ENCODE results near the gene AK2.
"Not testable (repeated sequence)": the region's sequence is repeated elsewhere in the genome, so short reads cannot be mapped to it uniquely, and the experiment has no call there.

Gene AK2

DNA sequence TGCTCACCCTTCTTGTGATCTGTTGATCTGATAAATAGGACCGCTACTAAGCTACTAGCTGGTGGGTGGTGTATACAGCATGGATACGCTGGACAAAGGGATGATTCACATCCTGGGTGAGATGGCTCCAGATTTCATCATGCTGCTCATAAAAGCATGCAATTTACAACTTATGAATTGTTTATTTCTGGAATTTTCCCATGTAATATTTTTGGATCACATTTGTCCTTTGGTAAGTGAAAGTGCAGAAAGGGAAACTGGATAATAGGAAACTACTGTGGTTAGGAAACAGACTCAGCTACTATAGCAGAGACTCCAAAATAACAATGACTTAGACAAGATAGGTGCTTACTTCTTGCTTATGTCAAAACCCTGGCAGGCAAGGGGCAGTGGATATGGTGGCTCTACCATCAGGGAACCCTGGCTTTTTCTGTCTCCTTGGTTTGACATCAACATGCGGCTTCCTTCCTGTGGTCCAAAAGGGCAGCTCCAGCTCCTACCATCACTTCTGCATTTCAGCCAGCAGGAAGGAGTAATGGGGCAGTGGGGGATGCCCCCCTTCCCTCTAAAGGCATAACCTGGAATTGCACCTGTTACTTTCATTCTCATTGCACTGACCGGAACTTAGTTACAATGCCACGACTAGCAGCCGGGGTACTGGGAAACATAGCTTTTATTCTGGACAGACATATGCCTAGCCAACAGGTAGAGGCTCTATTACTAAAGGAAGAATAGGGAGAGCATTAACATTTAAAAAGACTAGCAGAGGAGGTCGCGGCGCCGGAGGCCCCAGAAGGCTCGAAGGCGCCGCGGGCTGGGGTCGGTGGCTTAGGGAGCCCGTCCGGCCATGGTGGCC, 13.8 kb upstream of the AK2 start:
- no peak for FAIRE-seq

- FAIRE-seq: no peak
Observed at GRCh38 chr1:33049371-33049770, 12.7 kb upstream of the AK2 start.

GRCh38 chr1:33048426-33048825, 11.7 kb upstream of the AK2 start:
- no peak for FAIRE-seq

DNA sequence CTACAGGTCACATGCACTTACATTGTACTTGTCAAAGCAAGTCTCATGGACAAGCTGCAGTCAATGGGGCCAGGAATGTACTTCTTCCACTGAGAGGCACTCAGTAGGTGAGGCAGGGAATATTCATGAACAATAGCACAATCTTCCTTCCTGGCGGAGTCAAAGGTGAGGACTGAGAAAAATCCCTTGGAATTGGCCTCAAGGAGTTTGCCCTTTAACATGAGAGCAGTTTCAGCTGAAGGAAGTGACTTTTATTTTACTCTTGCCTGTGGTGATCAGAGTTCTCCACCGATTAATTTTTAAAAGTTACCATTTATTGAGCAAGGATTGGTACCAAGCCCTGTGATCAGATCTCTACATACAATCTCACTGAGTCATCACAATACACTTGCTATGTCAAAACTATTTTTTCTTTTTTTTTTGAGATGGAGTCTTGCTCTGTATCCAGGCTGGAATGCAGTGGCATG, 11.2 kb upstream of the AK2 start:
- no peak for FAIRE-seq

GRCh38 chr1:33047290-33047689, 10.6 kb upstream of the AK2 start:
- FAIRE-seq: no peak

- not testable (repeated sequence) for FAIRE-seq
Observed at GRCh38 chr1:33046234-33046633, 9.6 kb upstream of the AK2 start.

- no peak for FAIRE-seq
Observed at GRCh38 chr1:33045814-33046213, 9.1 kb upstream of the AK2 start.

DNA sequence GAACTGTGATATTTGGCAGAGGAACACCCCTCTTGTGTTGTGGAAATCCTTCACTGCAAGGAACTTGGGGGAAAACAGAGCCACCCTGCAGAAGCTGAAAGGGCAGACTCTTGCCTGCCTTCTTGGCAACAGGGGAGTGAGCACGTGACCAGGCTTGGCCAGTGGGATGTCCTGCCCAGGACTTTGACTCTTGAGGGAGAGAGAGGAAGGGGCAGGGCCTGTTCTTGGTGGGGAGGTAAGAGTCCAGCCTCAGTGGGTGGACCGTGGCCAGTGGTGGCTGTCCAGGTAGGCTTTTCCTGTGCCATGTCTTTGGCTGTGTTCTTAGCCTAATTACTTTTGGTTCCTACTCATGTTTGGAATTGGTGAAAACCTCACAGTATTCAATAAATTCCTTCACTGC, 8.6 kb upstream of the AK2 start:
- FAIRE-seq: no peak

GRCh38 chr1:33043267-33044092, 6.8 kb upstream of the AK2 start:
- no peak for FAIRE-seq

GRCh38 chr1:33042831-33043230, 6.1 kb upstream of the AK2 start:
- no peak for FAIRE-seq

GRCh38 chr1:33041026-33041425, 4.3 kb upstream of the AK2 start:
- FAIRE-seq: no peak

DNA sequence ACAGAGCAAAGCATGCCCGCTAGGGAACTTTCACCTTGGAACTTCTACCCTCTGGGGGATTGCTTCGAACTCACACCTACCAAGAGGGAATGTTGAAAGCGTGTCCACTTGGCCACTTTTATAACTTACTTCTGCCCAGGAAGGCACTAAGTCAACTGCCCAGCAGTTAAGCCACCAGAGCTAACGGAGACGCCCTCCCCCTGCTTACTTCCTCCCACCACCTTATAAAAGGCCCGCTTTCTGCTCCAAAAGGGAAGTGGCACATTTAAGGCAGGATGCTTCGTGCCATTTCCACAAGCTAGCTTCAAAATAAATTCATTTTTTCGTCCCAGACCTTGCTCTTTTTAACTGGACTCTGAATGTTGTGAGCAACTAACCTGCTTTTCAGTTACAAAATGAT, 3.2 kb upstream of the AK2 start:
- no peak for FAIRE-seq

GRCh38 chr1:33036051-33036525, 595 bp downstream of the AK2 start:
- FAIRE-seq: no peak

DNA sequence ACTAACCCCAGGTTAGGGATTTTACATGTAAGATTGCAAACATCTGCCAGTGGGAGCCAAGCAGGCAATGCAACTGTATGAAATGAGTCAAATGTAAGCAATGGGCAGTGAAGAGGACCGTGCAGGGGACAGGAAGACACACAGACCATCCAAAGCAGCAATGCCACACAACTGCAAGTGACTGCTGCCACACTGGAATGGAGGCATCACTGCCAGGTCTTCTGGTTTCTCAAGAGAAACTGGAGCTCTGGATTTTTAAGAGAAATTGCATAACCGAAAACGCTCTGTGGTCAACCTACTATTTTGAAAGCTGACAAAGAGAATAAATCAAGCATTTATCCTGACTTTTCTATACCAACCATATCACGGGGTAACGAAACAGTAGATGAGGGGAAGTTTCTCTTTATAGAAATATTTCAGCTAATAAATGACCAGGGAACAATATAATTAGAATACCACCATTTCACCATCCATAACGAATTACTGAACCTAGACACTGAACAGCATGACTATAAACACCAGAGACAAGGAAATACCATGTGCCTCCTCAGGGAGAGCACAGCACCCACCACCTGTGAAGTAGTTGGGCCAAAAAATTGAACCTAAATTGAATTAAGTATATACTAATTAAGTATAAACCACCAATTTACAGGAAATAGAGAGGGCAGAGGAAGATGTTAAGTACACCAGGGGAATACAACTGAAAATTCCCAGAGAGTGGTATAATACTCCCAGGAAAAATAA, 4.4 kb downstream of the AK2 start:
- no peak for FAIRE-seq

GRCh38 chr1:33031506-33031905, 5.2 kb downstream of the AK2 start:
- no peak for FAIRE-seq

GRCh38 chr1:33030575-33030974, 6.1 kb downstream of the AK2 start:
- FAIRE-seq: no peak

- no peak for FAIRE-seq
Observed at GRCh38 chr1:33029921-33030320, 6.8 kb downstream of the AK2 start.

GRCh38 chr1:33029209-33029608, 7.5 kb downstream of the AK2 start:
- FAIRE-seq: no peak

GRCh38 chr1:33025761-33026160, 10.9 kb downstream of the AK2 start:
- FAIRE-seq: no peak

DNA sequence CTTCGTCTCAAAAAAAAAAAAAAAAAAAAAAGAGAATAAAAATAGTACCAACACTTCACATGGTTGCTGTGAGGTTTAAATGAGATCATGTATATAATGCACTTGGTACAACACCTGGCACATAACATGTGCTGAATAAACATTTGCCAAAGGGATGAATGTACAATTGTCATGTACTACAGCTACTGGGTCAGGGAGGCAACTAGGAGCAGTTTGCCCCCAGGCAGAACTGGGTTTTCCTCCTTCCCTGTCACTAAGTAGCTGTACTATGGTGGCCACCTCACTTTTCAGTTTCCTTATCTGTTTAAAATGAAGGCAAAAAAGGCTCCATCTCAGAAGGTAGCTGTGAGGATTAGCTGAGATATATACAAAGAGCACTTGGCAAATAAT, 11.5 kb downstream of the AK2 start:
- FAIRE-seq: no peak

DNA sequence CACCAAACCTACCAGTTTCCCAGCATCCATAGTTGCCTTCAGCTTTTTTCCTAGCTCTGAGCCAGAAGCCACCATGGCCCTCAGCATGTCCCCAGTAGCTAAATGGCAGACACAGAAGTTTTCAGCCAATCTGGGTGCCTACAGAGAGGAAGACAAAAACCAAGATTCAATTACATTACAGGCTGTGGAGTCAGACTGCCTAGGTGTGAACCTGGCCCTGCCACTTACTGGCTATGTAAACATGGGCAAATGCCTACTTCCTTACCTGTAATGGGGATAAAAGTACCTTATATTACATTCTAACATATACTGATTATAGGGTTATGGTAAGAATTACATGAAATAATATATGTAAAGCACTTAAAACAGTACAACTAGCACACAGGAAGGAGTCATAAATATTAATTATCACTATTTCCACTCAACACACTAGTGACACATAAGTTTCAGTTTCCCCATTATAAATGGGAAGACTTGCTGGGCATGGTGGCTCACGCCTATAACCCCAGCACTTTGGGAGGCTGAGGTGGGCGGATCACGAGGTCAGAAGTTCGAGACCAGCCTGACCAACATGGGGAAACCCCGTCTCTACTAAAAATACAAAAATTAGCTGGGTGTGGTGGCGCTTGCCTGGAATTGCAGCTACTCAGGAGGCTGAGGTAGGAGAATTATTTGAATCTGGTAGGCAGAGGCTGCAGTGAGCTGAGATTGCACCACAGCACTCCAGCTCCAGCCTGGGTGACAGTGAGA, 12.1 kb downstream of the AK2 start:
- FAIRE-seq: not testable (repeated sequence)

DNA sequence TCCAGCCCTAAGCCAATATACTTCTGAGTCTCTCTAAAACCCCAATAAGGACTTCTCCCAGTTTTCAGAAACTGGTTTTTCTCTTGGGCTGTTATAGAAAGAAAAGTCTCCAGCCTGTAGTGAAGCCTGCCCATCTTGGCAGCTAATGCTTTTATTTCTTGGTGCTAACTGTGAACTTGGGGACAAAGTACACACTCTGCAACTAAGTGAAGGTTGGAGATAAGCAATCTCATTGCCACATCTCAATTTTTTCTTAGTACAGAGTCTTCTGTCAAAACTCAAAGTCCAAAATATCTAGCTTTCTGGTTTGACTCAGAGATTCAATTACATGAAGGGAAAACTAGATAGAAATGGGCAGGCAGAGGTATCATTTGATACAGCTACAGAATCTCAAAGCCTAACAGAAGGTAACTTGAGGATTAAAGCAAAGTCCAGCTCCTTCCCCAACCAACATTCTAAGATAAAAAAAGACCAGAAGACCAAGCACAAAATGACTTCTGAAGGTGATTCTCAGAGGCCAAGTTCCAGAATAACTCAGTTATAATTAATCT, 14.0 kb downstream of the AK2 start:
- no peak for FAIRE-seq
